Lung (tissue), 12 donors: ENCODE results near the gene GAS6. TPM values are rescaled to one million over a fixed set of nuclear protein-coding genes. Genes with fewer than 3 reads are reported as not detected.

Experiments used
- ATAC-seq: fragments of 200-7000 bp; cut with Tn5 transposase; one replicate; pipeline ENCODE4 v1.9.1; 2020; ENCODE audit warnings: moderate number of reproducible peaks; ENCODE audit not compliant: insufficient read depth, low FRiP score
- DNase-seq, 3 donors: peaks; one replicate each; pipeline ENCODE4 v3.0.0-alpha.2; 2013 to 2017
- H3K27ac ChIP-seq, 2 donors: one replicate each; pipeline ENCODE4 v1.5.1; 2013; ENCODE audit warnings: mild to moderate bottlenecking in 2 of 2, moderate library complexity in 2 of 2, control low read depth in 1 of 2, inconsistent platforms in 1 of 2, low read depth in 1 of 2, low read length in 1 of 2
- H3K27me3 ChIP-seq, 3 donors: one replicate each; pipeline ENCODE4 v1.5.1; 2013; ENCODE audit warnings: low read length in 2 of 3; ENCODE audit not compliant: control insufficient read depth in 3 of 3, insufficient read depth in 3 of 3
- H3K36me3 ChIP-seq, 4 donors: one replicate each; pipeline ENCODE4 v1.5.1; 2013; ENCODE audit warnings: low read length in 4 of 4, mild to moderate bottlenecking in 1 of 4, moderate library complexity in 1 of 4; ENCODE audit not compliant: control insufficient read depth in 4 of 4, insufficient read depth in 4 of 4
- H3K4me1 ChIP-seq, 5 donors: one replicate each; pipeline ENCODE4 v1.5.1; 2013; ENCODE audit warnings: low read length in 5 of 5, mild to moderate bottlenecking in 2 of 5, moderate library complexity in 1 of 5; ENCODE audit not compliant: control insufficient read depth in 5 of 5, insufficient read depth in 5 of 5
- H3K4me3 ChIP-seq: one replicate; pipeline ENCODE4 v1.5.1; 2013; ENCODE audit warnings: mild to moderate bottlenecking, control low read depth, moderate library complexity
- H3K9ac ChIP-seq, 2 donors: one replicate each; pipeline ENCODE4 v1.5.1; 2013; ENCODE audit warnings: low read length in 2 of 2, control low read depth in 1 of 2; ENCODE audit not compliant: insufficient read depth in 1 of 2
- H3K9me3 ChIP-seq, 4 donors: one replicate each; pipeline ENCODE4 v1.5.1; 2013; ENCODE audit warnings: low read length in 3 of 4, mild to moderate bottlenecking in 1 of 4, moderate library complexity in 1 of 4; ENCODE audit not compliant: control insufficient read depth in 4 of 4, insufficient read depth in 3 of 4
- CTCF ChIP-seq: IDR thresholded peaks from 2 replicates; pipeline ENCODE4 v1.5.1; 2012; ENCODE audit warnings: mild to moderate bottlenecking; ENCODE audit errors: control extremely low read depth, extremely low read depth
- WGBS, 2 donors: extraction: QIAGEN DNeasy Blood & Tissue Kit; methylation state at CpG; one replicate each; pipeline ENCODE4 v1.1.7; 2013; 5-methylcytosine and 5-hydroxymethylcytosine counted together
- polyA plus RNA-seq, 2 donors: library from polyadenylated mRNA; stranded (reverse); fragments of 200-250 nt; gene quantifications; one replicate each; pipeline ENCODE4 v1.2.1, GENCODE V29; 2013
- total RNA-seq, 2 donors: library from RNA; depleted of rRNA in 1 of 2; stranded (reverse); fragments of >200 nt in 1 of 2; gene quantifications; one replicate each; pipeline ENCODE4 v1.2.1, GENCODE V29; 2014 to 2021
- donor health status: control.
- donor health status: control.
- donor health status: Bipolar disorder and iron deficiency.
- donor health status: healthy.
- donor health status: DM: yes; HTN: yes; CAD: no.

Gene GAS6
- total and polyA plus RNA-seq, 4 donors, result 61.8 to 107 (median 76.1) TPM

GRCh38 chr13:113838711-113839201 lies 25.1 kb downstream of the GAS6 start:
- H3K27ac ChIP-seq, result peak overlapping the region in 1 of 2 donors; percentile 22
- no peak for ATAC-seq
- 82 to 87% methylated on average over 8 of the region's 8 CpGs for WGBS, 2 donors

GRCh38 chr13:113837560-113838355 lies 26.1 kb downstream of the GAS6 start:
- Histone ChIP-seq H3K9me3 (no peaks in the 10 kb centered on the region), H3K27me3 (no peaks in the 10 kb centered on the region), H3K4me3 (no peak overlapping the region), H3K36me3 (peaks cover 0 to 24% (median 1%) of the 10 kb centered on the region in 4 donors), H3K9ac (no peak overlapping the region), H3K4me1 (peaks cover 3 to 29% (median 10%) of the 10 kb centered on the region in 5 donors), H3K27ac (peak overlapping the region; percentile 81 to 84)
- DNase-seq (peak; percentile 65 to 83 (median 70)), ATAC-seq (peak; percentile 91)
- no peak for TF ChIP-seq CTCF
- 51 to 70% methylated on average over 14 to 16 of the region's 16 CpGs for WGBS, 2 donors

More at GRCh38 chr13:113838711-113839201, 25.1 kb downstream of the GAS6 start:
- no peak overlapping the region for H3K4me3 ChIP-seq
- no peaks in the 10 kb centered on the region for H3K27me3 ChIP-seq
- peaks cover 3 to 29% (median 10%) of the 10 kb centered on the region in 5 donors for H3K4me1 ChIP-seq
- no peak for TF ChIP-seq CTCF
- peaks cover 0 to 22% (median 0%) of the 10 kb centered on the region in 4 donors for H3K36me3 ChIP-seq
- H3K9me3 ChIP-seq, result no peaks in the 10 kb centered on the region
- DNase-seq, result no peak
- no peak overlapping the region for H3K9ac ChIP-seq

- Histone ChIP-seq H3K27me3 (no peaks in the 10 kb centered on the region), H3K9me3 (no peaks in the 10 kb centered on the region), H3K9ac (no peak overlapping the region), H3K4me3 (no peak overlapping the region), H3K4me1 (peaks cover 3 to 29% (median 10%) of the 10 kb centered on the region in 5 donors), H3K27ac (peak overlapping the region; percentile 81 to 84), H3K36me3 (peaks cover 0 to 21% (median 1%) of the 10 kb centered on the region in 4 donors)
- TF ChIP-seq CTCF, result no peak
- WGBS, 2 donors, result 56 to 68% methylated on average over 19 of the region's 19 CpGs
- ATAC-seq (peak; percentile 29), DNase-seq (peak in 2 of 3 donors; percentile 42 to 47)
Measured at GRCh38 chr13:113836768-113837559, 26.9 kb downstream of the GAS6 start.
